NCI-H2171 (cell line): ENCODE results near the gene CFHR2.
"Not testable (repeated sequence)": the region's sequence is repeated elsewhere in the genome, so short reads cannot be mapped to it uniquely, and the experiment has no call there.

Experiments
- DNase-seq: peaks from one replicate; lab custom pipeline; 2025; lab: John Stamatoyannopoulos, UW

Gene CFHR2

DNA sequence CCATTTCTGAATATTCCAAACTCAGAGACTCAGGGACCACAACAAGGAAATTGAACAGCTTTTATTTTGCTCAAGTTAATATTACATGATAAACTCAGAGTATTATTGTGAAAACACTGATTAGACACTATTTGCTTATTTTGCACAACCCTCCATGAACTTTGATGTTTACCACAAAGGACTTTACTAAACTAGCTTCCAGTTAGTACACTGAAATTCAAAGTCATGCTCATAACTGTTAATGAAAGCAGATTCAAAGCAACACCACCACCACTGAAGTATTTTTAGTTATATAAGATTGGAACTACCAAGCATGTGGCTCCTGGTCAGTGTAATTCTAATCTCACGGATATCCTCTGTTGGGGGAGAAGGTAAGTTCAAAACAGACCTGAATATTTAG, at the start of gene CFHR2:
CFHR2 (plus strand) TSS at position 171 of the 400 bp plus-strand sequence; CDS start at position 314, 143 bp downstream.
- DNase-seq = not testable (repeated sequence)

DNA sequence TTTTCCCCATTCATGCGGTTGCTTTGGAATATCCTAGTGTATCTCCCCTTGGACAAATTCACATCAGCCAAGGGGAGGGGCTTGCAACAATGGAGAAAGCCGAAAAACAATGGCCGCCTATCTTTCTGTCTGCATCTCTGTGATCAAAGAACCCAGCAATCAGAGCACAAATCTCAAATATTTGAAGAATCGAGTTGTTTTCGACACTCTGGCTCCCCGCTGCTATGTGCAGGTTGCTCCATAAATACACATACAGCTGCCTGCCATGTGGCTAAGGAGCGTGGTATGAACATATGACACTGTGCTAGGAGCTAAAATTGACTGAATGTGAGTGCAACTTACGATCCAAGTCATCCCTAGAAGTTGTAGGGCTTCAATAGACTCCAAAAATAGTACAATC, 47.2 kb upstream of the CFHR2 start:
- no peak for DNase-seq

DNA sequence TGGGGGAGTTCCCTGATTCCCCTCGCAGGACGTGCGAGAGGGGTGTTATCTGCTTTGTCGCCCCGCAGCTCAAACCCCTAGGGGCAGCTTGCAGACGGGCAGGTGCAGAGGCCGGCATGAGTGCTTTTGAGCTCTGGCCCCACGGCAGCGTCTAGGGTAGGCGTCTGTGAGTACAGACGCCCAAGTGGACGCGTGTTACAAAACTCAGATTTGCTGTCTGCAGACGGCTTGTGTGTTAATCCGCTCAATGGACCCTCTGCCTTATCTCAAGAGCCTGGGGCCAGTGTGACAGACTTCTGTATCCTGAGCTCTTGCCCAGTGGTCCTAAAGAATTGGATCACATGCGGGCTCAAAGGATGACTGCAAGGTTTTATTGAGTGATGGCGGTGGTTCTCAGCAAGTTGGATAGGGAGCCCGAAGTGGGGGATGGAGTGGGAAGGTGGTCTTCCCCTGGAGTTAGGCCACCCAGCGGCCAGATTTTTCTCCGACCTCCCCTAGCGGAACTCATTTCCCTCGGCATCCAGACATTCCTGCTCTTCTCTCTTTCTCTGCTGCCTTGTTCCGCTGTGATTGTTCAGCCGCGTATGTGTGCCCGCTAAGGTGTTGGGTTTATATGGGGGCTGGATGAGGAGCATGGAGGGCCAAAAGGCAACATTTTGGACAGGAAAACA, 46.2 kb upstream of the CFHR2 start:
- no peak for DNase-seq

DNA sequence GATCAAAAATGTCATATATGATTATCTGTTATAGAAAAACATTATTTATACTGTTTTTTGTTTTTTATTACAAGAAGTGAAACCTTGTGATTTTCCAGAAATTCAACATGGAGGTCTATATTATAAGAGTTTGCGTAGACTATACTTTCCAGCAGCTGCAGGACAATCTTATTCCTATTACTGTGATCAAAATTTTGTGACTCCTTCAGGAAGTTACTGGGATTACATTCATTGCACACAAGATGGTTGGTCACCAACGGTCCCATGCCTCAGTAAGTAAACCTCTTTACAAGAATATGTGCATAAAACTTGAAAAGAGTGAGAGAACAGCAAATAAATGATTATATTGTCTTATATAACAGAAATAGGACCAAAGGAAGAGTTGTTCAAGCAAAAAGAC, 41.2 kb upstream of the CFHR2 start:
- DNase-seq = no peak

DNA sequence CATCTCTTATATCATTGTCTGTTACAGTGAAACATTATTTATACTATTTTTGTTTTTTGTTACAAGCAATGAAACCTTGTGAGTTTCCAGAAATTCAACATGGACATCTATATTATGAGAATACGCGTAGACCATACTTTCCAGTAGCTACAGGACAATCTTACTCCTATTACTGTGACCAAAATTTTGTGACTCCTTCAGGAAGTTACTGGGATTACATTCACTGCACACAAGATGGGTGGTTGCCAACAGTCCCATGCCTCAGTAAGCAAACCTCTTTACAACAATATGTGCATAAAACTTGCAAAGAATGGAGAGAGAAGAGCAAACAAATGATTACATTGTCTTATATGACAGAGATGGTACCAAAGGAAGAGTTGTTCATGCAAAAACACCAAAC, 33.3 kb upstream of the CFHR2 start:
- DNase-seq = no peak

DNA sequence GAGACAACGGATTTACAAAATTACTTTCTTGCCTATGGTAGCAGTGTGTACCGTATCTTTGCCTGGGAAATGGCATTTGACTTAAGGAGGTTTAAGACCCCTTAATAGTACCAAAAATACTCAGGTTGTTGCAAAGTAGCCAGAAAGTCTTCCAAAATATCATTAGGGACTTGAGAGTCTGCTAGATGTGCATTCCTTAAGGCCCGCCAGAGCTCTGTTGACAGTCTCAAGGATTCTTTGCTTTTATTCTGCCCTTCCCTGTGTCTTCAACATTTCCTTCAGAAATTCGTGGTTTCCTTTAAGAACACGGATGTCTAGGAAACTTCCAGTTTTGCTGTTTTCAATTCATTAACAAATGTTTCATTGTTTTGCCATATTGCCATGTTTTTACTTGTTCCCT, 31.3 kb upstream of the CFHR2 start:
- not testable (repeated sequence) for DNase-seq

DNA sequence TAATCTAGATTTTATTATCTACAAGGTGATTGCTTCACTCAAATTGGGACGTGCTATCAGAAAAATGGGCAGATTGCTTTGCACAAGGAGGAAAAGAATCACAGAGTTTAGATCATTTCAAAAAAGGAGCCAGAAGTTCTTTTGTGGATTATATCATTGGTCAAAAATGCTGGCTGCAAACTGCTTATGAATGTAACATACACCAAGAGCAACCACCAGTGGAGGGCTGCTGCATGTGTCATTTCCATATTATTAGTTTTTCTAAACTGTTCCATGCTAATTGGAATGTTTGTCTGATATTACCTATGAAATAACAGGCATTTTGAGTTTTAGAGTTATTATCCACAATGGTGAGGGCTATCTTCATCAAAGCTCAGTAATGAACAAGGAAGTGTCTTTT, 16.7 kb upstream of the CFHR2 start:
- DNase-seq = not testable (repeated sequence)

DNA sequence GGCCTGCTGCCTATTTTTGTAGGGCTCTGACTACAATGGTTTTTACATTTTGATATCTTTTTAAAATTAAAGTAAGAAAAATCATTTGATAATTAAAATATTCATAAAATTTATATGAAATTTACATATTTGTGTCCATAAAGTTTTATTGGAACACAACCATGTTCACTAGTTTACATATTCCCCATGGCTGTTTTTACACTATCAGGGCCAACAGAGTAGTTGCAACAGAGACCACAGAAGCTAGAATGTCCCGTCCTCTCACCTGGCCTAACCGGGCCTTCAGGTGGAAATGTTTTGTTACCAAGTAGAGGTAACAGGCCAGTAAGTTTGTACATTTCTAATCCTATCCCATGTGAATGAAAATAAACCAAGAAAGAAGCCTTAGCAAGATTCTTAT, 10.7 kb upstream of the CFHR2 start:
- not testable (repeated sequence) for DNase-seq

DNA sequence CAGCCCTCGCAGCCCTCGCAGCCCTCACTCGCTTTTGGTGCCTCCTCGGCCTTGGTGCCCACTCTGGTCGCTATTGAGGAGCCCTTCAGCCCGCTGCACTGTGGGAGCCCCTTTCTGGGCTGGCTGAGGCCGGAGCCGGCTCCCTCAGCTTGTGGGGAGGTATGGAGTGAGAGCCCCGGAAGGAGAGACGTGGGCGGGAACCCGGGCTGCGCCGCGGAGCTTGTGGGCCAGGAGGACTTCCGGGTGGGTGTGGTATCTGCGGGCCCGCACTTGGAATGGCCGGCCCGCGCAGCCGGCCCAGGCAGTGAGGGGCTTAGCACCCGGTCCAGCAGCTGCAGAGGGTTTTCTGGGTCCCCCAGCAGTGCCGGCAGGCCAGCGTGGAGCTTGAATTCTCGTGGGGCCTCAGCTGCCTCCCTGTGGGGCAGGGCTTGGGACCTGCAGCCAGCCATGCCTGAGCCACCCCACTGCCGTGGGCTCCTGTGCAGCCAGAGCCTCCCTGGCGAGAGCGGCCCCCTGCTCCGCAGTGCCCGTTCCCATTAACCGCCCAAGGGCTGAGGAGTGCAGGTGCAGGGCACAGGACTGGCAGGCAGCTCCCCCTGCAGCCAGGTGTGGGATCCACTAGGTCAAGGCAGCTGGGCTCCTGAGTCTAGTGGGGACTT, 9.9 kb upstream of the CFHR2 start:
- no peak for DNase-seq

DNA sequence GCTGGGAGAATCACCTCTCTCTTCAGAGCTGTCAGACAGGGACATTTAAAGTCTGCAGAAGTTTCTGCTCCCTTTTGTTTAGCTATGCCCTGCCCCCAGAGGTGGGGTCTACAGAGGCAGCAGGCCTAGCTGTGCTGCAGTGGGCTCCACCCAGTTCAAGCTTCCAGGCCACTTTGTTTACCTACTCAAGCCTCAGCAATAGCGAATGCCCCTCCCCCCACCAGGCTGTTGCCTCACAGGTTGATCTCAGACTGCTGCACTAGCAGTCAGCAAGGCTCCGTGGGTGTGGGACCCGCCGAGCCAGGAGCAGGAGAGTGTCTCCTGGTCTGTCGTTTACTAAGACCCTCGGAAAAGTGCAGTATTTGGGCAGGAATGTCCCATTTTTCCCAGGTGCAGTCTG, 2.1 kb upstream of the CFHR2 start:
- not testable (repeated sequence) for DNase-seq

DNA sequence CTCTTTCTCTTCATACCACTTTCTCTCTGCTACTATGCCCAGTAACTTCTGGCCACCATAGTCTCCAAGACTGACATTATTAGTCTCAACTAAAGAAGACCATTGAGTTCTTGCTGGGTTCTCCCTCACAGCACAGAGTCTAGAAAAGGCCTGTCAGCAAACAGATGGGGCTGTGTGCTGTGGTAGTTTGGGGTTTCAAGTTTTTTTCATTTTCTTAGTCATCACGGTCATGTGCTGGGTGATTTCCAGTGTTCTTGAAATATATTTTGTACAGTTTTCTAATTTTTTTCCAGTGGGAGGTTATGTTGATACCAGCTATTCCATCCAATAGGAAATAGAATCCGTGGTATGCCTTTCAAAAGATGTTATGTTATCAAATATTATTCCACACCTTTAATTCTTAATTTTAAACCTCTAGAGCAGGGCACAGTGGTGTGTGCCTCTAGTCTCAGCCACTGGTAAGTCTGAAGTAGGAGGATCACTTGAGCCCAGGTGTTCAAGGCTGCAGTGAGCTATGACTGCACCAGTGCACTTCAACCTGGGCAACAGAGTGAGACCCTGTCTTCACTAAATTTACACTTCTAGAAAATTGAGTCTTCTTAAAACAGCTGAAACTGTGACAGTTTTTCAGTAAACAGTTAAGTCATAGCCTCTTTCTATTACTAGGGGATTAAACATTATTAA, 8.3 kb downstream of the CFHR2 start:
- DNase-seq = no peak

DNA sequence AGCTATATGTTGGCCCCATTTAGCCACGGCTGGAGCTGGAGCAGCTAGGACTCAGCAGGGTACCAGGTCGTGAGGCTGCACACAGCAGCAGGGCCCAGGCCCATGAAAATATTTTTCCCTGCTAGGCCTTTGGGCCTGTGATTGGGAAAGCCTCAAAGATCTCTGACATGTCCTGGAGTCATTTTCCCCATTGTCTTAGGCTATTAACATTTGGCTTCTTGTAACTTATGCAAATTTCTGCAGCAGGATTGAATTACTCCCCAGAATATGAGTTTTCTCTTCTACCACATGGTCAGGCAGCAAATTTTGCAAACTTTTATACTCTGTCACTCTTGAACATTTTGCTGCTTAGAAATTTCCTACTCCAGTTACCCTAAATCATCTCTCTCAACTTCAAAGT, 11.2 kb downstream of the CFHR2 start:
- DNase-seq = no peak

DNA sequence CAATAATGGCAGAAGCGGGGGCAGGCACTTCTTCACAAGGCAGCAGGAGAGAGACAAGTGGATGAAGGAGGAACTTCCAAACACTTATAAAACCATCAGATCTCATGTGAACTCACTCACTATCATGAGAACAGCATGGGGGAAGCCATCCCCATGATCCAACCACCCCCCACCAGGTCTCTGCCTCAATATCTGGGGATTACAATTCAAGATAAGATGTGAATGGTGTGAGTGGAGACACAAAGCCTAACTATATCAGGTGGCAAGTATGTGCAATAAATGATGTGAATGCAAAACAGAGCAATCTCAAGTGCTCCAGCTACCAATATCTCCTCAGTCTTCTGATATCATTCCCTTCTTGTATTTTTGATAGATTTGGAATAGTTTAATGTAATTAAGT, 12.4 kb downstream of the CFHR2 start:
- DNase-seq = no peak

DNA sequence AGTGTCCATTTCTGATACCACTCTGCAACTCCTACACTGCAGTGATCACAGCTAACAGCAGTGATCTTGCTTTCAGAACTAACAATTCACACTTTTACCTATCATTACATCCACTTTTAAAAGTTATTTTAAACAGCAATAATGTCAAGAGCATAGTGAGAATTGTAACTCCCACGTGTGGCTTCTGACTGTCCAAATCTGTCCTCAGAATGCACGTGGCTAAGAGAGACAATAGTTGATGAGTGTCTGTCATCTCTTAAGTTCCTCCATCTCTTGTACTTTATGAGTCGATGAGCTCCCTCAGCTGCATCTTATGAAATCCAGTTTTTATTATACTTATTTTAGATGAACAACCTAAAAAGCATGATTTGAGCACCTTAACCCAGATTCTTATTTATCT, 17.3 kb downstream of the CFHR2 start:
- DNase-seq = no peak

DNA sequence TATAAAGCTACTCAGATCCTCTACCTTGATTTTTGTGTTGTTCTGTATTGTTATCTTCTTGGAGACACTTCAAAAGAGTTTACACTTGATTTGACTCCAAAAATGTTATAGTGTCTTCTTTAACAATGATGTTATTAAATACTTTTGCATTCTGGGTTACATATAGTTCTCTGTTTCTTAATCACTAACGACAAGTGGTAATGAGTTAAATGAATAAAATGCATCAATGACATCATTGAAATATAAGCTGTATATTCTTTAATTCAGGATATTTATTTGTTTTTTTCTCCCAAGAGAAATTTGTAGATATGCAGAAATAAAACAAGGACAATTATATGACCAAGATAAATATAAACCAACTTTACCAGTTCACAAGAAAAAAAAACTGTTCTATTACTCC, 26.6 kb downstream of the CFHR2 start:
- DNase-seq = no peak

DNA sequence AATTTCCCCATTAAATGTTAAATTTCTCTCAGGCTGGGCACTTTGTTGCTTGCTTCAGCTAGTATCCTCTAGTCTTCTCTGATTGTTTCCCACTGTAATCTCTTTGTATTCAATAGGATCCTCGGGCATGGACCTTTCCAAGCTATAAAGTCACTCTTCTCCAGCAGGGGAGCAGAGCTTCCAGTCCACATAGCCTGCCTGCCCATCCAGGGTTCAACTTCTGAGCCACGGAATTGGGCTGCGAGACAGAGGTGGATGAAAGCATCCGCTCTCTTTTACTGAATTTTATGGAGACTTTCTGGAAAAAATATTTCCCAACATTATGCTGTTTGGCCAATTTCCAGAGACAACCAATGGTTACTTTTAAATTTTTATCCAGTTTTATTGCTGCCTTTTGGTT, 32.7 kb downstream of the CFHR2 start:
- no peak for DNase-seq

DNA sequence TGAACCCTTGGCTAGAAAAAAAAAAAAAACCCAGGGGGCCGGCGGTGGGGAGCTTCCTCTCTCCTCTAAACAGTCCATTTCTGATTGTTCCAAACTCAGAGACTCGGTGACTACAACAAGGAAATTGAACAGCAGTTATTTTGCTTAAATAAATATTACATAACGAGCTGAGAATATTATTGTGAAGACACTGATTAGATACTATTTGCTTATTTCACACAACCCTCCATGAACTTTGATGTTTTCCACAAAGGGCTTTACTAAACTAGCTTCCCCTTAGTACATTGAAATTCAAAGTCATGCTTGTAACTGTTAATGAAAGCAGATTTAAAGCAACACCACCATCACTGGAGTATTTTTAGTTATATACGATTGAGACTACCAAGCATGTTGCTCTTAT, 33.7 kb downstream of the CFHR2 start, which contains the start of gene CFHR5:
CFHR5 (plus strand) TSS at position 279 of the 400 bp plus-strand sequence; CDS start at position 388, 109 bp downstream.
- no peak for DNase-seq

DNA sequence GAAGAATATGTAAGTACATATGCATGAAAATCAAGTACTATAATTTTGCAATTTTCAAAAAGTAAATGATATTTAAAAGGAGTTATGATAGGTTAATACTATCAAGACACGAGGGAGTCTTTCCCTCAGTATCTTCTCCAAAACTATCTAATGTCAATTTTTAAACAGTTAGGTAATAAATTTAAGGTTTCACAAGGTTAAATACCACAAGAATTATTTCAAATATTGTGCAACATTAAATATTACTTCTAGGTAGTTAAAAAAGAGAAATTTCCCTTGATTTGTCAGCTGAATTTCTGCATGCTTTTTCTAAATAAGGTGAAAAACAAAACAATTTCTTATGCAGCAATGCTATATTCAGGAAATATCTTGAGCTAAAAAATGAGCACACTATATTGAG, 37.3 kb downstream of the CFHR2 start:
- no peak for DNase-seq

DNA sequence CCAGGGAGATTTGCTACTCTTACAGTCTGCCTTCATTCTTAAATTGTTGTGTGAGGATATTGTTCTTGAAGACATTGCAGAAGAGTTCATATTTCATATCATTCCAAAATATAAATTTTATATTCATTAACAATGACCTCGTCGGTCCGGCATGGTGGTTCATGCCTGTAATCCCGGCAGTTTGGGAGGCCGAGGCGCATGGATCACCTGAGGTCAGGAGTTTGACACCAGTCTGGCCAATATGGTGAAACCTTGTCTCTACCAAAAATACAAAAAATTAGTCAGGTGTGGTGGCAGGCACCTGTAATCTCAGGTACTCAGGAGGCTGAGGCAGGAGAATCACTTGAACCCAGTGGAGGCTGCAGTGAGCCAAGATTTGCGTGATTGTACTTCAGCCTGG, 38.7 kb downstream of the CFHR2 start:
- DNase-seq = not testable (repeated sequence)

DNA sequence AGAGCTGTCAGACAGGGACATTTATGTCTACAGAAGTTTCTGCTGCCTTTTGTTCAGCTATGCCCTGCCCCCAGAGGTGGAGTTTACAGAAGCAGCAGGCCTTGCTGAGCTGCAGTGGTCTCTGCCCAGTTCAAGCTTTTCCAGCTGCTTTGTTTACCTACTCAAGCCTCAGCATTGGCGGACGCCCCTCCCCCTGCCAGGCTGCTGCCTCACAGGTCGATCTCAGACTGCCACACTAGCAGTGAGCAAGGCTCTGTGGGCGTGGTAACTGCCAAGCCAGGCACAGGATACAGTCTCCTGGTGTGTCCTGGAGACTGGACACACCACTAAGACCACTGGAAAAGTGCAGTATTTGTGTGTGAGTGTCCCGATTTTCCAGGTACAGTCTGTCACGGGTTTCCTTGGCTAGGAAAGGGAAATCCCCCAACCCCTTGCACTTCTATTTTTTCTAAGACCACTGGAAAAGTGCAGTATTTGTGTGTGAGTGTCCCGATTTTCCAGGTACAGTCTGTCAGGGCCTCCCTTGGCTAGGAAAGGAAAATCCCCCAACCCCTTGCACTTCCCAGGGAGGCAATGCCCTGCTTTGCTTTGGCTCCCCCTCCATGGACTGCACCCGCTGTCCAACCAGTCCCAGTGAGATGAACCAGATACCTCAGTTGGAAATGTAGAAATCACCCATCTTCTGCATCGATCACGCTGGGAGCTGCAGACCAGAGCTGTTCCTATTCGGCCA, 48.5 kb downstream of the CFHR2 start:
- peak; percentile 15 for DNase-seq

DNA sequence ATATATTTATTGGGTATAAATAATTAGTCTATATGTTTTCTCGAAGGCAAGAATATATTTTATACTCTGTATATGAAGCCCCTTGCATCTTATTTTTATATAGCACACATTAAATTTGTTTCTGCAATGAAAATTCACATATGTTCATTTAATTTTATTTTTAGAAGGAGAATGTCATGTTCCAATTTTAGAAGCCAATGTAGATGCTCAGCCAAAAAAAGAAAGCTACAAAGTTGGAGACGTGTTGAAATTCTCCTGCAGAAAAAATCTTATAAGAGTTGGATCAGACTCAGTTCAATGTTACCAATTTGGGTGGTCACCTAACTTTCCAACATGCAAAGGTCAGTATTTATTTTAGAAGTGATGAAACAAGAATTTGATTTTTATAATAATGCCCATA, 50.4 kb downstream of the CFHR2 start:
- DNase-seq = no peak

DNA sequence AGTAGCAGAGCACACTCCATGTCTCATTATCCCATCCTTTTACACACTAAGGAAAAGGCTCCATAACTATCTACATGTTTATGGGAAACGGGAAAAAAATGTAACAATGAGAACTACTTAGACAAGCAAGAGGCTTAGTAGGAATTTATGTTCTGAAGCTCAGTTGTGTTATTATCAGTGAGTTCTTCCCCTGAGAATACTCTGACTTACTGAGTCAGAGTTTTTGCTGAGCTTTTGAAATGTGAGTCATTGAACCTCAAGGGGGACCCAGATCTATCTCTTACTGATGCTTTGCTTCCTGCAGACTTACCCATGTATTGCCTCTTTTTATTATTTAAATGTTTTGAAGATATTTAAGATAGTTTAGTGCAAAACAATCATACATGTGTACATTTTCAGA, 53.9 kb downstream of the CFHR2 start:
- DNase-seq = no peak

DNA sequence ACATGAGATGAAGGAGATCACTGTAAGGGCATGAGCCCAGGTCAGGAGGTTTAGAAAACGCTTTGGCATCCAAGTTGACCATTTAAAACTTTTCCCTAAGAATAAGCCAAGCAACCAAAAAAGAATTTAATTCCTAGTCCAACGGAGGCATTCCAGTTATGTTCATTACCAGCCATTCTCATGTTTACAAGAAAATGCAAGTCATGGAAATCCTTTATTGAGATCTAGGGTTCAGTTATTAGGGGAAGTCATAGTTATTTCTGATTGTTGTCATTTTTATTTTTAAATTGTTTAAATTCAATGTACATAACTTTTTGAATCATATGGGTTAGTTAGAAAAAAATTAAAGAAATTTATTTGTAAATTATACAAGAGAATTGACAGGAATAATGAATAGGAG, 58.3 kb downstream of the CFHR2 start:
- no peak for DNase-seq
